Activated T-cell treated with anti-CD3 and anti-CD28 coated beads for 48 hours (primary cell): Measurements from ENCODE around the gene SHANK3.

Source experiments
- DNase-seq: peaks from one replicate; pipeline ENCODE4 v3.0.0-alpha.2; 2020; ENCODE audit warnings: low read depth

SHANK3 gene

GRCh38 chr22:50713571-50714056, 41.0 kb downstream of the SHANK3 start:
- DNase-seq, result no peak

- no peak for DNase-seq
Measured at GRCh38 chr22:50714150-50714549, 41.5 kb downstream of the SHANK3 start.

GRCh38 chr22:50714631-50715179, 42.1 kb downstream of the SHANK3 start:
- DNase-seq, result no peak

GRCh38 chr22:50715250-50715649, 42.6 kb downstream of the SHANK3 start:
- DNase-seq, result no peak

GRCh38 chr22:50715776-50716175, 43.2 kb downstream of the SHANK3 start:
- no peak for DNase-seq

- DNase-seq, result no peak
Measured at GRCh38 chr22:50716290-50717024, 43.8 kb downstream of the SHANK3 start.

- no peak for DNase-seq
Measured at GRCh38 chr22:50717709-50718351, 45.2 kb downstream of the SHANK3 start.

GRCh38 chr22:50718352-50718709, 45.7 kb downstream of the SHANK3 start:
- DNase-seq, result no peak

- DNase-seq, result no peak
Measured at GRCh38 chr22:50719814-50720300, 47.2 kb downstream of the SHANK3 start.

GRCh38 chr22:50720301-50721256, 48.0 kb downstream of the SHANK3 start:
- no peak for DNase-seq

GRCh38 chr22:50721257-50721844, 48.7 kb downstream of the SHANK3 start:
- DNase-seq, result no peak

GRCh38 chr22:50722048-50722701, 49.6 kb downstream of the SHANK3 start:
- no peak for DNase-seq
